HG03025 (cell line): ENCODE data around the gene PLA2G1B.
A peak's percentile ranks its signal among the peaks of the same experiment; 100 is the strongest.

Experiments used
- ATAC-seq: cut with Tn5 transposase; IDR thresholded peaks from one replicate; pipeline ENCODE4 v1.9.1; 2021; ENCODE audit warnings: mild to moderate bottlenecking, moderate library complexity; ENCODE audit not compliant: unreplicated experiment, low FRiP score

Gene PLA2G1B

DNA sequence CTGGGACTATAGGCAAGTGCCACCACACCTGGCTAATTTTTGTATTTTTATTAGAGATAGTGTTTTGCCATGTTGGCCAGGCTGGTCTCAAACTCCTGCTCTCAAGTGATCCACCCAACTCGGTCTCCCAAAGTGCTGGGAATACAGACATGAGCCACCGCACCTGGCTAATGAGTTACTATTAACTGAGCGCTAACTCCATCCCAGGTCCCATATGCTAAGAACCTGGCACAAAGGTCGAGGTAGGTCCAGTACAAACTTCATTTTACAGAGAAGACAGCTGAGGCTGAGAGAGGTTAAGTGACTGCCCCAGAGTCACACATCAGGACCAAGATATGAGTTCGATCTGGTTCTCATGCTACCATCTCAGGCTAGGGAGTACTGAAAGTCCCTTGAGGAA, 4.5 kb upstream of the PLA2G1B start:
- no peak for ATAC-seq

DNA sequence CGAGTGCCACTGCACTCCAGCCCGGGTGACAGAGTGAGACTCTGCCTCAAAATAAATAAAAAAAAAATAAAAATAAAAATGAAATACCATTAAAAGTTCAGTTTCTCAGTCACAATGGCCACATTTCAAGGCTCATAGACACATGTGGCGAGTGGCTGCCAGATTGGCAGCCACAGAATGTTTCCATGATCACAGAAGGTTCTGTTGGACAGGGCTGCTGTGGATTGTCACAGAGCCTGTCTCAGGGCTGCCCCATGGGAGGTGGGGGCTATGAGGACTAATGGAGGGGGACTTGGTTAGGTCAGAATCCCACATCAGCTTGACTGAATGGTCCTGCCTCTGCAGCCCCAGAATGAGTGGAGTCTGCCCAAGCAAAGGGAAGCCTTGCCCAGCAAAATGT, 3.8 kb upstream of the PLA2G1B start:
- no peak for ATAC-seq

DNA sequence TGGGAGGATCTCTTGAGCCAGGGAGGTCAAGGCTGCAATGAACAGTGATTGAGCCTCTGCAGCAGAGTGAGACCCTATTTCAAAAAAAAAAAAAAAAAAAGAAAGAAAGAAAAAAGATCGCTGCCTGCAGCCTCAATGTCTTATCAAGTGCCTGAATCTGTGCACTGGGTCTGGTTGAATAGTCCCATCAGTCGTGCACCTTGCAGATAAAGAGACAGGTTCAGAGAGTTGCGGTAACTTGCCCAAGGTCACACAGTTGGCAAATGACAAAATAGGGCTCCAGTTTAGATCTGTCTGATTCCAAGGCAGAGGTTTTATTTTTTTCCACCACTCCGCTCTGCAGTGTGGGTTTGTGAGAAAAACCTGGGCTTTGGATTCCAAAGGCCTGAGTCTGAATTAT, 649 bp upstream of the PLA2G1B start:
- ATAC-seq, result no peak

DNA sequence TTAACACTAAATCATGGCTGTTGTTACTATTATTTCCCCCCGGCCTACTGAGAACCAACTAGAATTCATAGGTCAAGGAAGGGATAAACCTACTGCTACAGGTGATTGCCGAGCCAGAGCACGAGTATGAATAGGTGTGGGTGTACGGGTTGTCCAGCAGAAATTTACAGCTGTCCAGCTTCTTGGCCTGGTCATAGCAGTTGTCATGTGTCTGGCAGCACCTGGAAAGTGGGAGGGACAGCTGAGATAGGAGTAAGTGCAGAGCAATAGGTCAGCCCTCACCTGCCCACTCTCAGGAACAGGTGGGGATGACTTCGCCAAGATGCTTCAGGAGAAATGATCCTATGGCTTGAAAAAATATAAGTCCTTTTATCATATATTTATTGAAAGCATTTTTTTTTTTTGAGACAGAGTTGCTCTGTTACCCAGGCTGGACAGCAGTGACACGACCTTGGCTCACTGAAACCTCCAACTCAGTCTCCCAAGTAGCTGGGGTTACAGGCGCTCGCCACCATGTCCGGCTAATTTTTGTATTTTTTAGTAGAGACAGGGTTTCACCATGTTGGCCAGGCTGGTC, 2.6 kb downstream of the PLA2G1B start:
- ATAC-seq, result no peak

DNA sequence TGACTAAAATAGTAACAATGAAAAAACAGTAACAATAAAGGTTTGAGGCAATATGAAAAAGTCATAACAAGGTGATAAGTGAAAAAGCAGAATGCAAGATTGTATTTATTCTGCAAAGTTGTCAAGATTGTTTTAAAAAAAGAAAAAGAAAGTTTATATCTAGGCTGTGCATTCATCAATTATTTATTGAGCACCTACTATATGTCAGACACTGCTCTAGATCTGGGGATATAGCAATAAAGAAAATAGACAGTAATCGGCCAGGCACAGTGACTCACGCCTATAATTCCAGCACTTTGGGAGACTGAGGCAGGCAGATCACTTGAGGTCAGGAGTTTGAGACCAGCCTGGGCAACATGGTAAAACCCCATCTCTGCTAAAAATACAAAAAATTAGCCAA, 3.8 kb downstream of the PLA2G1B start:
- ATAC-seq, result no peak

DNA sequence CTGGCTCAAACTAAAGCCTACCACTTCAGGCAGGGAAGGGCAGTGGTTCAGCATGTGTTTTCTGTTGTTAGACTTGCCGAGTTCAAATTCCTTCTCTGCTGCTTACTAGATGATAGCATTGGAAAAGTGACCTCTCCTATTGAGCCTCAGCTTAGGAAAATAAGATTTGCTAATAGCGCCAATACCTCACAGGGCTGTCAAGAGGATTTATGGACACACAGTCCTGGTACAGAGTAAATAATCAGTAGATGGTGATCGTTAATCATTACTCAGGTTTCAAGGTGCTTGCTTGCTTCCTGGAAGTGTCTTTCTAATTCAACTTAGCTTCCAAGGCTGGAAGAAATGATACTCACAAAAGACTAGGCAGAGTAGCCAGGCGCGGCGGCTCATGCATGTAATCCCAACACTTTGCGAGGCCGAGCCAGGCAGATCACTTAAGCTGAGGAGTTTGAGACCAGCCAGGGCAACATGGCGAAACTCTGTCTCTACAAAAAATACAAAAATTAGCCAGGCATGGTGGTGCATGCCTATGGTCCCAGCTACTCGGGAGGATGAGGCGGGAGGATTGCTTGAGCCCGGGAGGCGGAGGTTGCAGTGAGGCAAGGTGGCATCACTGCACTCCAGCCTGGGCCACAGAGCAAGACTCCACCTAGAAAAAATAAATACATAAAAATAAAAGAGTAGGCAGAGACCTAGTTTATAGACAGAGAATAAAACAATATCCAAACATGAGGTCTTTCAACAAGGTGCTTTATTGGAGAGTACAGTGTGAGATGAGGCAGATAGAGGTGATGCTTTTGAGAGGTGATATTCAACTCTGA, 6.0 kb downstream of the PLA2G1B start:
- no peak for ATAC-seq

DNA sequence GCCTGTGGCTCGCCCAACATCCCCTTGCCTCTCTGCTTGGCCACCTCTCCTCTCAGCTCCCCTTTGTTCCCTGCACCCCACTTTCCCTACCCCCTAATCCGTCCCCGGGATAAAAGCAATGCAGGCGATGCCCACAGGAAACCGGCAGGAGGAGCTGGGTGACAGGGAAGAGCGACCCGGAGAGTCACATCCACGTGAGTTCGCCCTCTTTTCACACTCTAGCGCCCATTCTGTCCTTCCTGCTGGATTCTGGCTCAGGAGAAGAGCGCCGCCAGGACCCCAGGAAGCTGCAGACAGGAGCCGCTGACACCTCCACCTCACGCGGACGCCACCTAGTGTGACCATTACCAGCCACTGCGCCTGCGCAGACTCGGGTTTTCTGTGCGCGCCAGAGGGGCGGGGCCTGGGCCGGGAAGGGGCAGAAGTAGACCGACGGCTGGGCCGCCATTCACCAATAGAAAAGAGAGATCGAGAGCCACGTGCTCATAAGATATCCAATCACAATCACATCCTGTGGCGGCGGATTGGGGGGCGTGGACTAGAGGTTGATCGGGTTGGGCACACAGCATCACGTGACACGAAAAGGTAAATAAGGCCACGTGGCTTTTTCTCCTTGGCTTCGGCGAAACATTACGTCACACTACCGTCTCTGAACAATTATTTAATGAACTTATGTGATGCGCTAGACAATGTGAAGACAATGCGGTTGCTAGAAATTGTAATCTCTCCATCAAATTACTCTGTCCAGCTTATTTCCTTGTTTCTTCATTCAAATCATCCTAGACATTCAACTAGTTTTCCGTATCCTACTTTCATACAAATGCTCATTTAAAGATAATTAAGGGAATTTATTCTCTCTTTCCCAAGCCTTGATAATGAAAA, 10.1 kb downstream of the PLA2G1B start:
- peak; percentile 94 for ATAC-seq

DNA sequence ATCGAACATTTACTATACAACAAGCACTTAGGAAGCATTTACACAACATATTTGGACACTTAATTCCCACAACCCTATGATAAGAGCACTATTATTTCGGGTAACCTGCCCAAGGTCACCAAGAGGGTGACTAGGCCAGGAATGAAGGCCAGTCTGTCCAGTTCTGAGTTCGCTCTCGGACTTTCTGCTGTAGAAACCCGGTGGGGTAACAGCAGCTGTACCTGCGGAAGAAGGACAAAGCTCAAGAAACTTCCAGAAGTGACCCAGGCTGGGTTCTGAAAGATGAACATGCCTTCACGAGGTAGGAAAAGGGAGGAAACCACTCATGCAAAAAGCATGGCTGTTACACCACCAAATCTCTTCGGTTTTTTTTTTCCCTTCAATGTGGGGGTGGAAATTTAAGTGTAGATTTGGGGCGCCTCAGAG, 10.8 kb downstream of the PLA2G1B start:
- no peak for ATAC-seq

DNA sequence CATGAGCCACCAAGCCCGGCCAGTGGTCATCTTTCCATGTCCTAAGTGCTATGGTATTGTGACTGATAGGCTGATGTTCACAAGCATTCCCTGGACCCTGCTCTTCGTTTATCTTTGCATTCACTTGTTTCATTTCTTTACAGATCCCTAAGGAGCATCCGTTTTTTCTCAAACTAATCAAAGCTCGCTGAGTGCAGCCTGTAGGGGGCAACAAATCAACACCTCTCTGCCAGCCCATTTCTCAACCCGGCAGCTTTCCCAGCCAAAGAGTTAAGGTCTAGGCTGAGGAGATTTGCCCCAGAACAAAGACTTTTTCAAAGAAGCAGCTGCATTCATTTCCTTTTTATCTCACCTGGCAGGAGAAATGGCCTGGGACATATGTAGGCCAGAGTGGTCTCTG, 13.4 kb downstream of the PLA2G1B start:
- ATAC-seq, result no peak

DNA sequence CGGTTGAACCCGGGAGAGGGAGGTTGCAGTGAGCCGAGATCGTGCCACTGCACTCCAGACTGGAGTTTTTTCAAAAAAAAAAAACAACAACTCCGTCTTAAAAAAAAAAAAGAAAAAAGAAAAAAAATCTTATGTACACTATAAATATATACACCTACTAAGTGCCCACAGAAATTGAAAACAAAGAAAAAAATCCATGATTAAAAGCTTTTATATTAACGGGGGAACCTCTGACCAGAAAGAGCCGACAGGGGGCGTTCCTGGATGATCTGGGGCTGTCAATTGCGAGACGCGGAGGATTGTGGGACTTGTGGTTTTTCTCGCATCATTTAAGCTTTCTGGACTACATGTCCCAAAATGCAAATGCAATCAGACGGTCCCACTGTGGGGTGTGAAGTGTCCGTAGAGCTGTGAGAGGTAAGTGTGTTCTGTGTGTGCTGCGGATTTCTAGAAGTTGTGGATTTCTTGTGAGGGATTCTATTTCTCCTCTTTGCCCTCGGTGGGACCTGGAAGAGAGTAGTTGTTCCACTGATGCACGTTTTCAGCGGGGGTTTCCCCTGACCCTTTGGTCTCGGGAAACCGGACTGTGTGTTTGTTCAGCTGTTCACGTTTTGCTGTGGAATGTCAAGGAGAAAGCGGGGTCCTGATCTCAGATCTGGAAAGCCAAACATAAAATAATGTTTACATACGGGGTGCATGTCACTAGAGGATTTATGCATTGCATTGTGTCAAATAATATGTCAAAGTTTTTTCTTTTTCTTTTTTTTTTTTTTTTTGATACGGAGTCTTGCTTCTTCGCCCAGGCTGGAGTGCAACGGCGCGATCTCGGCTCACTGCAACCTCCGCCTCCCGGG, 25.4 kb downstream of the PLA2G1B start, which contains the start of gene SIRT4:
TSS of gene SIRT4 (plus strand) at position 360 of the 854 bp plus-strand sequence. CDS start 1,241 bp downstream, outside the sequence.
- peak; percentile 73 for ATAC-seq

DNA sequence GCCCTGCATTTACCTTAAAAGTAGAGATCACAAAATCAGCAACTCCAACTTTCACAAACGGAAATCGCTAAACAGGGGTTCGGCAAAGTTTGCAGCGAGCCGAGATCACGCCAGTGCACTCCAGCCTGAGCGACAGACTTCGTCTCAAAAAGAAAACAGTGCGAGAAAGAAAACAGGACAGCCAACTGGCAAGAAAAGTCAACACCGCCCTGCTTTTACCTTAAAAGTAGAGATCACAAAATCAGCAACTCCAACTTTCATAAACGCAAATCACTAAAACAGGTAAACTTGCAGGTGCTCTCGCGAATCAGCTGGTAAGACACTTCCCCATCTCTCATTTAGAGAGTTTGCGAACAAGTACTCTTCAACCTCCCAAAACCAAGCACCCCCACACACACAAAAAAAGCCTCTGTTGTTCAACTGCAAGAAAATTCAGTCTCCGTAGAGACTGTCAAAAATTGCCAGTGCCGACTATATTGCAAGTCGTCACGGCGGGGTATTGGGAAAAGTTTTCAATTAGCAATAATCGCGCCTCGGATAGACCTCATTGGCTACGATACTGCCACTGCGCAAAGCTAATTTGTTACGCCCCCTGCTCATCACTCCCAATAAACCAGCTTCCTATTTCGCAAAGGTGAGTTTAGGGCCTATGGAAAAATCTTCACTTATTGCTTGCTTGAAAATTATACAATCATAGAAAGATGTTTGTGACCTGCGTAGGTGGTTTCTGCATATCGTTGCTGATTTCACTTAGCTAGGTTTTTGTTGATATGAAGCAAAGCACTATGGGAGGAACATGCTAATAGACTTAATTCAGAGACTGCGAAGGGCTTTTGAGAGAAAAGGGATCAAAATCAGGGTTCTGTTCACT, 34.7 kb downstream of the PLA2G1B start, which contains the start of gene RNU4-1:
TSS of gene RNU4-1 (minus strand) at position 577 of the 871 bp plus-strand sequence.
- peak; percentile 37 for ATAC-seq

DNA sequence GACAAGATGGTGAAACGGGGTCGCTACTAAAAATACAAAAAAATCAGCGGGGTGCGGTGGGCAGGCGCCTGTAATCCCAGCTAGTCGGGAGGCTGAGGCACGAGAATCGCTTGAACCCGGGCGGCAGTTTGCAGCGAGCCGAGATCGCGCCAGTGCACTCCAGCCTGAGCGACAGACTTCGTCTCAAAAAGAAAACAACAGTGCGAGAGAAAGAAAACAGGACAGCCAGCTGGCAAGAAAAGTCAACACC, 35.2 kb downstream of the PLA2G1B start:
- ATAC-seq, result no peak

DNA sequence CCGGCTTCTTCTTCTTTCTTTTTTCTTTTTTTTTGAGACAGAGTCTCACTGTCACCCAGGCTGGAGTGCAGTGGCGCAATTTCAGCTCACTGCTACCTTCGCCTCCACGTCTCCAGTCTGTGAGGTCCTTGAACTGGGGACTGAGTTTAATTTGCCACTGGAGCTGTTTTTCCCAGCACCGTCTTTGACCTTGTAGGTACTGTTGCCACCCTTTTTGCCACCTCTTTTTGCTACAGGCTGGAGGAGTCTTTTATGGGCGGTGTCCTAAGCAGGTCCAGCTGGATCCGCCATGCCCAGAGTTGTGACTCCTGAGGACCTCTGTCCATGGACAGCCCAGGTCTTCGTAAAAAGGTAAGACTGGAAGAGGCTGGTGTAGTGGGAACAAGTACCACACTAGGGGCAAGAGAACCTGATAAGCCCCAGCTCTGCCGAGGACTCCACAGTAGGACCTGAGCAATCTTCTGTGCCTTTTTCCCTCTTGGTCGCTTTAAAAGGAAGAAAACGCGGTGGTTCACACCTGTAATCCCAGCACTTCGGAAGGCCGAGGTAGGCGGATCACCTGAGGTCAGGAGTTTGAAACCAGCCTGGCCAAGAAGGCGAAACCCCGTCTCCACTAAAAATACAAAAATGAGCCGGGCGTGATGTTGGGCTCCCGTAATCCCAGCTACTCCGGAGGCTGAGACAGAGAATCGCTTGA, 36.8 kb downstream of the PLA2G1B start:
- ATAC-seq, result no peak

DNA sequence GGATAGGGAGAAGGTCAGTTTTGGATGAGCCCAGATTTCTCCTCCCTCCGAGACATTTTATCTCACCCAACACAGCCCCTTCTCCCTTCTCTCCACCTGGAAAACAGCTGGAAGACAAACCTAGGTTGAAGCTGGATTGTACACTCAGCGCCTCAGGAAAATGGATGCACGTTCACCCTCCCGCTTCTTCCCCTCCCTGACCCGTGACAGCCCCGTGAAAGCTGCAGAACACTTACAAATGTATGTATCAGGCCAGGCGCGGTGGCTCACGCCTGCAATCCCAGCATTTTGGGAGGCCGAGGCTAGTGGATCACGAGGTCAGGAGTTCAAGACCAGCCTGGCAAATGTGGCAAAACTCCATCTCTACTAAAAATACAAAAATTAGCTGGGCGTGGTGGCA, 40.1 kb downstream of the PLA2G1B start:
- no peak for ATAC-seq

DNA sequence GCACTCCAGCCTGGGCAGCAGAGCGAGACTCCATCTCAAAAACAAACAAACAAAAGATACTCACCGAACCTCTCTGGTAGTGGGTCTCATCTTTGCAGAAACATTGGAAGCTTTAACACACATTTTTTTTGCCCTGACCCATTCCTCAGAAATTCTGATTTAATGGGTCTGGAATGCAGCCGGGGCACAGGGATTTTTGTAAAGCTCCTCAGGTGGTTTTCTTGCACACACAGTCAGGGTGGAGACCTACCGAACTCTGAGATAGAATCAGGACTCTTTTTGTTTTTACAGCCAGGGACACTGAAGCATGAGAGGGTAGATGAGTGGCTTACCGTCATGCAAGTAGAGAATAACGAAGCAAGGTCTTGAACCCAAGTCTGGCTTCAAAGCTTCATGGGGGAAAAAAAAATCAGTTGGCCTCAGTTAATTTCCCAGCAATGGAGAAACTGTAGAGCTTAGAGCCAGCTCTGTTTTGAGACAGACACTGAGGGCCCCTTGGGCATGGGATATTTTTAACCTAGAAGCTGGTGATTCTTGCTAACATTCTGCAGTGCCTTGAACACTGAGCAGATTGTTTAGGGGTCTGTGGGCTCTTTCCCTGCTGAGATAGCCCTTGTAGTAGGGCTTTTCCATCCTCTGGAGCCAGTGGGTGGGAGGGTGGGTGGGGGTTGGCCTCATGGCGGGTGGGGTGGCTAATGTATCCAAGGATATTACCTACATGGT, 40.6 kb downstream of the PLA2G1B start:
- ATAC-seq, result no peak

DNA sequence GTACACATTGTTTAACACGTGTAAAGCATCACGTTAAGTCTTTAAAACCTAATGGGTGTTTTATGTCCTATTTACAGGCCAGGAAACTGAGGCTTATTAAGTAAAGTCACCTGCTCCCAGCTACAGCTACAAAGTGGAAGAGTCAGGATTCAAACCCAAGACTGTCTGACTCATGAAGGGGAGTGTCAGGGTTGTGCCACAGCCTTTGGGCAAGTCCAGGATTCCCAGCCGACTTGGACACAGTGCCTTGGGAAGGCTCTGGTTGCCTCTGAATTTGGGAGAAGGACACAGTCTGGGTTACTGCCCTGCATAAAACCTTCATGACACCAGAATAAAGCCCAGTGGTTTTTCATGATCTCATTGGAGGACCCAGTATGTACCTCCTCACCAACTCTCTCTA, 43.2 kb downstream of the PLA2G1B start:
- ATAC-seq, result no peak

DNA sequence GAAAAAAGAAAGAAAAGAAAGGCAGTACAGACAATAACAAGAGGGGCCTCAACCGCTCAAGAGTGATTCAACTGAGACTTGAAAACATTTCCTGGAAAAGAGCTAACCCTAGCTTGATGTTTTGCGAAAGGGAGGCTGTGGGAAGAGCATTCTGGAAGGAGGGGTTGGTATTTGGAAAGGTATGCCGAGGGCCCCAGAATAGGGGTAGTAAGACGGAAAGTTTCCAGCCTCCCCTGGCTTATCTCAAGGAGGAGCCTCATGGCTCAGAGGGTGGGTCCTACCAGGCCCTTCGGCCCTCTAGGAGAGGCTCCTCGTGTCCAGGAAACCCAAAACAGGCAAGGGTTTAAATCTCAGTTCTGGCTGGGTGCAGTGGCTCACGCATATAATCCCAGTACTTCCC, 44.3 kb downstream of the PLA2G1B start:
- ATAC-seq, result no peak
